Measurements from ENCODE around the gene LARGE1.

- TF ChIP-seq CTCF (IDR thresholded peaks at IDR 0.05) (no peak), ZFX (IDR thresholded peaks at IDR 0.05; ENCODE audit: borderline replicate concordance) (no peak)
These were observed 519.4 kb downstream of the LARGE1 start for GRCh38 chr22:33400891-33401290.
